Heart left ventricle (tissue), 16 donors: ENCODE measurements around the gene PRDM16. TPM values are rescaled to one million over a fixed set of nuclear protein-coding genes. Genes with fewer than 3 reads are reported as not detected.

Source experiments
- ATAC-seq, 4 donors: fragments of 200-7000 bp; cut with Tn5 transposase; one replicate each; pipeline ENCODE4 v1.9.1; 2020 to 2022; ENCODE audit warnings: moderate library complexity in 4 of 4, mild to moderate bottlenecking in 3 of 4, moderate number of reproducible peaks in 1 of 4
- DNase-seq, 5 donors: peaks; one replicate each; pipeline ENCODE4 v3.0.0-alpha.2; 2020
- H3K27ac ChIP-seq, 12 donors: fragments of 200-600 bp; sonication (generic) in 4 of 12; one replicate each; pipeline versions ENCODE4 v1.5.0 to v1.8.0; 2016 to 2022; ENCODE audit warnings: mild to moderate bottlenecking in 2 of 12
- H3K27me3 ChIP-seq, 9 donors: fragments of 200-600 bp; sonication (generic) in 2 of 9; one replicate each; pipeline versions ENCODE4 v1.5.1 to v1.8.0; 2016 to 2022; ENCODE audit warnings: mild to moderate bottlenecking in 3 of 9
- H3K36me3 ChIP-seq, 9 donors: fragments of 200-600 bp; sonication (generic) in 2 of 9; one replicate each; pipeline versions ENCODE4 v1.5.0 to v1.8.0; 2018 to 2022; ENCODE audit warnings: mild to moderate bottlenecking in 2 of 9
- H3K4me1 ChIP-seq, 12 donors: fragments of 200-600 bp; sonication (generic) in 4 of 12; one replicate each; pipeline versions ENCODE4 v1.5.0 to v1.8.0; 2016 to 2022; ENCODE audit warnings: mild to moderate bottlenecking in 3 of 12
- H3K4me3 ChIP-seq, 12 donors: fragments of 200-600 bp; sonication (generic) in 4 of 12; one replicate each; pipeline versions ENCODE4 v1.5.0 to v1.8.0; 2017 to 2022; ENCODE audit warnings: mild to moderate bottlenecking in 9 of 12, moderate library complexity in 4 of 12
- H3K9me3 ChIP-seq, 12 donors: fragments of 200-600 bp; sonication (generic) in 4 of 12; one replicate each; pipeline versions ENCODE4 v1.5.0 to v1.8.0; 2016 to 2022; ENCODE audit warnings: mild to moderate bottlenecking in 1 of 12
- CTCF ChIP-seq, 12 donors: fragments of 200-600 bp; sonication (generic) in 4 of 12; IDR thresholded peaks; one replicate each; pipeline versions ENCODE4 v1.5.0 to v1.8.0; 2018 to 2022; ENCODE audit warnings: antibody characterized with exemption in 12 of 12, mild to moderate bottlenecking in 5 of 12
- POLR2A ChIP-seq, 2 donors: fragments of 450-650 bp; IDR thresholded peaks; one replicate each; pipeline ENCODE4 v1.6.1; 2017; ENCODE audit warnings: antibody characterized with exemption in 2 of 2, mild to moderate bottlenecking in 2 of 2, moderate library complexity in 2 of 2
- WGBS, 4 donors: extraction: QIAGEN DNeasy Blood & Tissue Kit in 2 of 4; methylation state at CpG; one replicate each; pipeline versions ENCODE4 v1.1.5 to v1.1.7; 2013 to 2018; 5-methylcytosine and 5-hydroxymethylcytosine counted together
- intact Hi-C, 10 donors: fragments of 100-400 bp; cut with DNase I; formaldehyde crosslinking; loops; one replicate each; pipeline versions ENCODE4 v1.11.1 to v1.14.2; 2022
- polyA plus RNA-seq, 2 donors: library from polyadenylated mRNA; stranded (reverse); fragments of 200-250 nt; gene quantifications; one replicate each; pipeline ENCODE4 v1.2.3, GENCODE V29; 2013
- total RNA-seq, 9 donors: library from RNA; depleted of rRNA in 2 of 9; stranded (reverse); fragments of >200 nt in 2 of 9; fragmentation: NEBNext Ultra II Directional in 3 of 9; extraction: Animal tissue kit (Norgen Biotek cat#: 25700) in 3 of 9; gene quantifications; one replicate each; pipeline versions ENCODE4 v1.1.0 to v1.2.4, GENCODE V29; 2016 to 2023
- donor health status: ischemic (EF 13 %, LVEDD 7.1; RV severe dilation, severe dysfunction).
- donor health status: healthy with polysubstance abuse.
- donor health status: DM: no; HTN: yes; CAD: no.
- donor health status: DM: no; HTN: no; CAD: no.
- donor health status: ischemic (EF 25% LVEDD 6.9; RV normal size, moderate dysfunction).
- donor health status: ischemic (EF 25% LVEDD 5.7; RV mildly dilated, moderate dysfunction).
- donor health status: healthy.
- donor health status: DM: yes; HTN: yes; CAD: no.
- donor health status: ischemic (EF 35%, LVEDD 5.7; RV mildly dilated, moderate dysfunction).
- donor health status: nonischemic (EF 11% LVEDD 7.7; RV severe dilation, severe dysfunction).
- donor health status: DM: yes; HTN: yes; CAD: no.
- donor health status: PGD.
- donor health status: ischemic (EF 29% LVEDD 5.4; RV normal size, mild dysfunction).
- donor health status: nonischemic (EF 23%, LVEDD 6.1; RV moderate dilation, normal function).

Gene PRDM16
- total and polyA plus RNA-seq, 11 donors = 6.0 to 22.7 (median 14.0) TPM

DNA sequence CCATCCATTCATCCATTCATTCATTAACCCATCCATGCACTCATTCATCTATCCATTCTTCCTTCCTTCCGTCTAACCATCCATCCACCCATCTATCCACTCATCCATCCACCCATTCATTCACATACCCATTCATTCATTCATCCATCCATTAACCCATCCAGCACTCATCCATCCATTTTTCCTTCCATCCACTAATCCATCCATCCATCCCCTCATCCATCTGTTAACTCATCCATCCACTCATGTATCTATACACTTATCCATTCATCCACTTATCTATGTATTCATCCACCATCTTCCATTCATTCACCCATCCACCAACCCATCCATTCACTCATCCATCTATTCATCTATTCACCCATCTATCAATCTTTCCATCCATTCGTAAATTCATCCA is 107.8 kb downstream of the PRDM16 start:
- ATAC-seq = no peak
- WGBS, 4 donors = 90 to 94% (median 92%) methylated on average over 2 of the region's 2 CpGs

DNA sequence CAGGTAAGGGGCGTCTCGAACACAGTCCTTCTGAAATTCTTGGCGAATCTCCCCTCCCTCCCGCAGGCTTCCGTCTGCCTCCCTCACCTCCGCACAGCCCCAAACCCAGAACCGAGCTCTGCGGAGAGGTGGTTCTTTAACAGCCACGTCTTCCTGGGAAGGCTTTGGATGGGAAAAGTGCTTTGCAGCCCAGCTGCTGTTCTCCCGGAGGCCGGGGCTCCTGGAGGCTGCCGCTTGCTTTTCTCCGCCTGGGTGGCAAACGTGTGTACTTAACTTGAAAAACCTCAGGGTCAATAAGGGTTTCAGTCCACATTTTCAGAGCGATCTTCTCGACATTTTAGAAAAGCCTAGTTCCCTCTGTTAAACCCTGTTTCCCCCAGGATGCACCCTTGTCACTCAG is 109.3 kb downstream of the PRDM16 start:
- Histone ChIP-seq H3K4me1 (peaks cover 3 to 26% (median 23%) of the 10 kb centered on the region in 12 donors), H3K27me3 (peaks cover 0 to 8% (median 0%) of the 10 kb centered on the region in 9 donors), H3K9me3 (no peaks in the 10 kb centered on the region), H3K27ac (no peak overlapping the region), H3K4me3 (no peak overlapping the region), H3K36me3 (no peaks in the 10 kb centered on the region)
- no peak for DNase-seq
- no peak for ATAC-seq
- TF ChIP-seq POLR2A (IDR thresholded peaks at IDR 0.05) (no peak), CTCF (IDR thresholded peaks at IDR 0.05) (no peak)
- intact Hi-C loops = loop anchor here in 2 of 10 donors (10.0 kb wide), 2 partner anchors 97 to 107 kb away; no protein-coding TSS in a partner anchor
- 88 to 93% (median 92%) methylated on average over 16 of the region's 16 CpGs for WGBS, 4 donors

More for the DNA sequence above, 107.8 kb downstream of the PRDM16 start:
- Histone ChIP-seq H3K27me3 (no peaks in the 10 kb centered on the region), H3K4me3 (no peak overlapping the region), H3K27ac (no peak overlapping the region), H3K4me1 (peaks cover 3 to 40% (median 30%) of the 10 kb centered on the region in 12 donors), H3K36me3 (no peaks in the 10 kb centered on the region), H3K9me3 (no peaks in the 10 kb centered on the region)
- no peak for TF ChIP-seq POLR2A (IDR thresholded peaks at IDR 0.05)
- TF ChIP-seq CTCF (IDR thresholded peaks at IDR 0.05) = no peak
- DNase-seq = no peak
- intact Hi-C loops = loop anchor here in 2 of 10 donors (10.0 kb wide), 2 partner anchors 98 to 108 kb away; no protein-coding TSS in a partner anchor

DNA sequence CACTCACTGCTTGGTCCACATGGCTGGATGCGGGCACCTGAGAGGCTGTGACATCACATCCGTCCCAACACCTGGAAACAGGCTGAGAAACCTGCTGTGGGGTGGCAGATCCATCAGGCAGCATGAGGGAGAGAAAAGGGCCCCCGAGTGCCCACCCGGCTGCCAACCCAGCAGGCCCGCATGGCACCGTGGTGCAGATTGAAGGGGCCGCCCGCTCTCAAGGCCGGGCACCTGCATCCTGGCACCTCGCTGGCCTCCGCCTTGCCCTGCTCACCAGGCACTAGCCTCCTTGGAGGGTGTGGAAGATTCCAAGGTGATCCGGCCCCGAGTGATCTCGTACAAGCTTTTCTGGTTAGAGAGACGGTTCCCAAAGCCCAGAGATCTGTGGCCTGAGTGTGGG is 110.5 kb downstream of the PRDM16 start:
- H3K36me3 ChIP-seq = no peaks in the 10 kb centered on the region
- no peak overlapping the region for H3K27ac ChIP-seq
- 83 to 93% (median 85%) methylated on average over 9 to 15 of the region's 15 CpGs for WGBS, 4 donors
- no peak overlapping the region for H3K4me3 ChIP-seq
- TF ChIP-seq CTCF (IDR thresholded peaks at IDR 0.05) (no peak), POLR2A (IDR thresholded peaks at IDR 0.05) (no peak)
- peaks cover 0 to 19% (median 0%) of the 10 kb centered on the region in 9 donors for H3K27me3 ChIP-seq
- peaks cover 3 to 14% (median 12%) of the 10 kb centered on the region in 12 donors for H3K4me1 ChIP-seq
- ATAC-seq (no peak), DNase-seq (no peak)
- no peaks in the 10 kb centered on the region for H3K9me3 ChIP-seq
- intact Hi-C loops = loop anchor here in 2 of 10 donors (10.0 kb wide), 2 partner anchors 95 to 105 kb away; no protein-coding TSS in a partner anchor

GRCh38 chr1:3180915-3181314 is 111.9 kb downstream of the PRDM16 start:
- H3K27me3 ChIP-seq = peaks cover 0 to 20% (median 0%) of the 10 kb centered on the region in 9 donors
- ATAC-seq (no peak), DNase-seq (no peak)
- no peak for TF ChIP-seq POLR2A (IDR thresholded peaks at IDR 0.05)
- no peak for TF ChIP-seq CTCF (IDR thresholded peaks at IDR 0.05)
- H3K36me3 ChIP-seq = no peaks in the 10 kb centered on the region
- intact Hi-C loops = no loop called here
- no peak overlapping the region for H3K4me3 ChIP-seq
- peaks cover 0 to 8% (median 2%) of the 10 kb centered on the region in 12 donors for H3K4me1 ChIP-seq
- 86 to 96% (median 92%) methylated on average over 35 to 36 of the region's 36 CpGs for WGBS, 4 donors
- no peaks in the 10 kb centered on the region for H3K9me3 ChIP-seq
- H3K27ac ChIP-seq = no peak overlapping the region
